Urinary bladder (tissue), 4 donors: ENCODE results near the gene RELN. TPM values are rescaled to one million over a fixed set of nuclear protein-coding genes. Genes with fewer than 3 reads are reported as not detected.

ENCODE experiments used
- DNase-seq: peaks from one replicate; pipeline ENCODE4 v3.0.0-alpha.2; 2015; ENCODE audit errors: extremely low spot score
- H3K27ac ChIP-seq: one replicate; pipeline ENCODE4 v1.5.1; 2013; ENCODE audit warnings: low read depth, mild to moderate bottlenecking, moderate library complexity
- H3K36me3 ChIP-seq: one replicate; pipeline ENCODE4 v1.6.1; 2013; ENCODE audit warnings: mild to moderate bottlenecking, moderate library complexity; ENCODE audit not compliant: insufficient read depth
- H3K4me1 ChIP-seq: one replicate; pipeline ENCODE4 v1.6.1; 2013; ENCODE audit warnings: mild to moderate bottlenecking, moderate library complexity; ENCODE audit not compliant: insufficient read depth
- H3K4me3 ChIP-seq: one replicate; pipeline ENCODE4 v1.5.1; 2013; ENCODE audit warnings: low read depth, low read length
- whole genome bisulfite sequencing: extraction: QIAGEN DNeasy Blood & Tissue Kit; methylation state at CpG from one replicate; pipeline ENCODE4 v1.1.7; 2013; 5-methylcytosine and 5-hydroxymethylcytosine counted together
- polyA plus RNA-seq: library from polyadenylated mRNA; stranded (reverse); fragments of 200-250 nt; gene quantifications from one replicate; pipeline ENCODE4 v1.2.3, GENCODE V29; 2013
- total RNA-seq: library from RNA; depleted of rRNA; stranded (reverse); fragments of >200 nt; gene quantifications from one replicate; pipeline ENCODE4 v1.2.3, GENCODE V29; 2014
- donor health status: healthy with polysubstance abuse.
- donor health status: healthy.

Gene RELN
- total and polyA plus RNA-seq, 2 donors: 3.8 to 26.3 TPM

- H3K4me1 ChIP-seq: no peaks in the 10 kb centered on the region
- H3K4me3 ChIP-seq: no peak overlapping the region
- DNase-seq: no peak
- no peaks in the 10 kb centered on the region for H3K36me3 ChIP-seq
- no peak overlapping the region for H3K27ac ChIP-seq
Measured at GRCh38 chr7:103622274-103622673, 367.2 kb downstream of the RELN start.

- no peaks in the 10 kb centered on the region for H3K36me3 ChIP-seq
- no peaks in the 10 kb centered on the region for H3K4me1 ChIP-seq
- no peak overlapping the region for H3K27ac ChIP-seq
- no peak overlapping the region for H3K4me3 ChIP-seq
- 13% methylated on average over 3 of the region's 3 CpGs for WGBS
- DNase-seq: no peak
Measured at GRCh38 chr7:103613655-103614642, 375.5 kb downstream of the RELN start.

- Histone ChIP-seq H3K27ac (no peak overlapping the region), H3K4me3 (no peak overlapping the region), H3K36me3 (no peaks in the 10 kb centered on the region), H3K4me1 (no peaks in the 10 kb centered on the region)
- DNase-seq: no peak
- WGBS: 86% methylated on average over 3 of the region's 3 CpGs
Measured at GRCh38 chr7:103609778-103610177, 379.7 kb downstream of the RELN start.

GRCh38 chr7:103605640-103606039 lies 383.8 kb downstream of the RELN start:
- no peaks in the 10 kb centered on the region for H3K36me3 ChIP-seq
- H3K27ac ChIP-seq: no peak overlapping the region
- DNase-seq: no peak
- H3K4me3 ChIP-seq: no peak overlapping the region
- WGBS: 27% methylated on average over 3 of the region's 3 CpGs
- H3K4me1 ChIP-seq: no peaks in the 10 kb centered on the region

- H3K27ac ChIP-seq: no peak overlapping the region
- 84% methylated on average over 2 of the region's 2 CpGs for WGBS
- H3K4me1 ChIP-seq: no peaks in the 10 kb centered on the region
- DNase-seq: no peak
- no peaks in the 10 kb centered on the region for H3K36me3 ChIP-seq
- no peak overlapping the region for H3K4me3 ChIP-seq
Measured at GRCh38 chr7:103598326-103598905, 391.0 kb downstream of the RELN start.

GRCh38 chr7:103597606-103598005 lies 391.9 kb downstream of the RELN start:
- 67% methylated on average over 2 of the region's 2 CpGs for WGBS

GRCh38 chr7:103594186-103594585 lies 395.3 kb downstream of the RELN start:
- Histone ChIP-seq H3K27ac (no peak overlapping the region), H3K36me3 (no peaks in the 10 kb centered on the region), H3K4me3 (no peak overlapping the region), H3K4me1 (no peaks in the 10 kb centered on the region)
- no peak for DNase-seq
- 84% methylated on average over 5 of the region's 5 CpGs for WGBS

More at GRCh38 chr7:103597606-103598005, 391.9 kb downstream of the RELN start:
- Histone ChIP-seq H3K4me3 (no peak overlapping the region), H3K4me1 (no peaks in the 10 kb centered on the region), H3K36me3 (no peaks in the 10 kb centered on the region), H3K27ac (no peak overlapping the region)
- DNase-seq: no peak

GRCh38 chr7:103593691-103594090 lies 395.8 kb downstream of the RELN start:
- Histone ChIP-seq H3K36me3 (no peaks in the 10 kb centered on the region), H3K4me1 (no peaks in the 10 kb centered on the region), H3K27ac (no peak overlapping the region), H3K4me3 (no peak overlapping the region)
- WGBS: 71% methylated on average over 2 of the region's 2 CpGs
- no peak for DNase-seq

- Histone ChIP-seq H3K4me3 (no peak overlapping the region), H3K36me3 (no peaks in the 10 kb centered on the region), H3K4me1 (no peaks in the 10 kb centered on the region), H3K27ac (no peak overlapping the region)
- DNase-seq: no peak
Measured at GRCh38 chr7:103592844-103593243, 396.6 kb downstream of the RELN start.

GRCh38 chr7:103592187-103592586 lies 397.3 kb downstream of the RELN start:
- WGBS: 84% methylated on average over 1 of the region's 1 CpG
- no peak for DNase-seq
- Histone ChIP-seq H3K4me3 (no peak overlapping the region), H3K27ac (no peak overlapping the region), H3K4me1 (no peaks in the 10 kb centered on the region), H3K36me3 (no peaks in the 10 kb centered on the region)

GRCh38 chr7:103580031-103580430 lies 409.4 kb downstream of the RELN start:
- no peak for DNase-seq
- H3K4me1 ChIP-seq: no peaks in the 10 kb centered on the region
- H3K27ac ChIP-seq: no peak overlapping the region
- no peaks in the 10 kb centered on the region for H3K36me3 ChIP-seq
- WGBS: 92% methylated on average over 2 of the region's 2 CpGs
- H3K4me3 ChIP-seq: no peak overlapping the region

- no peak for DNase-seq
- Histone ChIP-seq H3K4me3 (no peak overlapping the region), H3K27ac (no peak overlapping the region), H3K4me1 (no peaks in the 10 kb centered on the region), H3K36me3 (no peaks in the 10 kb centered on the region)
- 75% methylated on average over 2 of the region's 2 CpGs for WGBS
Measured at GRCh38 chr7:103577059-103577458, 412.4 kb downstream of the RELN start.

- DNase-seq: no peak
- H3K4me1 ChIP-seq: no peaks in the 10 kb centered on the region
- WGBS: 72% methylated on average over 5 of the region's 5 CpGs
- H3K27ac ChIP-seq: no peak overlapping the region
- no peak overlapping the region for H3K4me3 ChIP-seq
- H3K36me3 ChIP-seq: no peaks in the 10 kb centered on the region
Measured at GRCh38 chr7:103576641-103577040, 412.8 kb downstream of the RELN start.

- Histone ChIP-seq H3K27ac (no peak overlapping the region), H3K4me1 (no peaks in the 10 kb centered on the region), H3K36me3 (no peaks in the 10 kb centered on the region), H3K4me3 (no peak overlapping the region)
- 56% methylated on average over 1 of the region's 1 CpG for WGBS
- DNase-seq: no peak
Measured at GRCh38 chr7:103574576-103574975, 414.9 kb downstream of the RELN start.
